Activated CD4-positive, alpha-beta memory T cell treated with anti-CD3 and anti-CD28 coated beads, Interleukin-2, amount 10 ng/mL, durations not matched to agents 7 days and 5 days (primary cell): ENCODE results near the gene NOSTRIN. TPM values are rescaled to one million over a fixed set of nuclear protein-coding genes. Genes with fewer than 3 reads are reported as not detected.

Experiments
- CTCF ChIA-PET: fragments of 350-600 bp; sonication (Branson Sonifier 250); formaldehyde crosslinking; loops from one replicate; lab custom pipeline; 2021; ENCODE audit warnings: antibody characterized with exemption, inconsistent platforms; lab: Charles Lee
- POLR2A ChIA-PET: fragments of 350-600 bp; sonication (Branson Sonifier 250); formaldehyde crosslinking; loops from one replicate; lab custom pipeline; 2021; ENCODE audit warnings: antibody characterized with exemption; lab: Charles Lee
- DNase-seq: peaks from one replicate; pipeline ENCODE4 v3.0.0-alpha.2; 2020
- H3K27ac Mint-ChIP-seq: one replicate; pipeline ENCODE4 v1.8.0; 2021; ENCODE audit warnings: mild to moderate bottlenecking, mixed read lengths
- H3K27me3 Mint-ChIP-seq: one replicate; pipeline ENCODE4 v1.8.0; 2021; ENCODE audit warnings: mixed read lengths
- H3K36me3 Mint-ChIP-seq: one replicate; pipeline ENCODE4 v1.8.0; 2021; ENCODE audit warnings: low read depth, mixed read lengths
- H3K4me1 Mint-ChIP-seq: one replicate; pipeline ENCODE4 v1.8.0; 2021; ENCODE audit warnings: mixed read lengths
- H3K4me3 Mint-ChIP-seq: one replicate; pipeline ENCODE4 v1.8.0; 2021; ENCODE audit warnings: mild to moderate bottlenecking, mixed read lengths
- H3K9me3 Mint-ChIP-seq: one replicate; pipeline ENCODE4 v1.8.0; 2021; ENCODE audit warnings: mixed read lengths
- total RNA-seq, 2 experiments: library from RNA; stranded (reverse); gene quantifications; one replicate each; pipeline ENCODE4 v1.2.3, GENCODE V29; 2021

Gene NOSTRIN
- total RNA-seq, 2 experiments from 2014 or later = not detected

- Mint-ChIP-seq H3K4me1 (no peaks in the 10 kb centered on the region), H3K27me3 (peaks cover 2% of the 10 kb centered on the region), H3K9me3 (no peaks in the 10 kb centered on the region), H3K27ac (no peak overlapping the region), H3K4me3 (no peak overlapping the region), H3K36me3 (no peaks in the 10 kb centered on the region)
- no peak for DNase-seq
- ChIA-PET POLR2A (no interaction called here), CTCF (no interaction called here)
Measured at GRCh38 chr2:168814939-168815907, 12.8 kb downstream of the NOSTRIN start.

GRCh38 chr2:168816369-168816768, 13.9 kb downstream of the NOSTRIN start:
- H3K27ac Mint-ChIP-seq = no peak overlapping the region
- no peak overlapping the region for H3K4me3 Mint-ChIP-seq
- POLR2A ChIA-PET = no interaction called here
- no peaks in the 10 kb centered on the region for H3K36me3 Mint-ChIP-seq
- peaks cover 2% of the 10 kb centered on the region for H3K27me3 Mint-ChIP-seq
- H3K4me1 Mint-ChIP-seq = no peaks in the 10 kb centered on the region
- H3K9me3 Mint-ChIP-seq = no peaks in the 10 kb centered on the region
- DNase-seq = no peak
- CTCF ChIA-PET = no interaction called here

DNA sequence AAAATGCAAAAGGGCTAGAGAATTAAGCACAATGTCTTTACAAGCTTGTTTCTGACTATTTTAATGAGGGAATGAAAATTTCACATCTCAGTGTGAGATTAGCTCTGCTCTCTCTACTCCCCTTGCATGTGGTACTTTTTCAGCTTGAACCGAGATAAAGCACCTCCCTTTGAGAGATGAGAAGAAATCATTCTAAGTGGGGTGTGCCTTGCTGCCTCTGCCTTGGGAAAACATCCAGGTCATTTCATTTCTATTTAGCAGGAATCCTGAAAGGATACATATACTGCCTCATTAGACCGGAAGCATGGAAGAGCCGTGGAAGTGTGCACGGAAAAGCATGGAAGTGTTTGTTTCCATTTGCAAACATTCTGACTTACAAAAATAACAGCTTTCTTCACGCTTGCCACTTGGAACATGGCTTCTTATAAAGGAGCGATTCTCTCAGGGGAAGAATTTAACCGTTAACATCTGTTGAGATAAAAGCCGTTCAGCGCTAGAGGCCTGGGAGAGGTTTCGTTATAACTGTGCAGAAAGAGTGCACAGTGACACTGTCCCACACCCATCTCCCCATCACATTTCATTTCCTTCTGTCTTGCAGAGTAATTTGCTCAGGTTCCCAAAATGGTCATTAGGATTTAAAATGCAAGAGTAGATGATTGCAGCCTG, 16.7 kb downstream of the NOSTRIN start:
- Mint-ChIP-seq H3K9me3 (no peaks in the 10 kb centered on the region), H3K27ac (no peak overlapping the region), H3K27me3 (peaks cover 2% of the 10 kb centered on the region), H3K4me3 (no peak overlapping the region), H3K36me3 (no peaks in the 10 kb centered on the region), H3K4me1 (no peaks in the 10 kb centered on the region)
- POLR2A ChIA-PET = no interaction called here
- no peak for DNase-seq
- CTCF ChIA-PET = no interaction called here

DNA sequence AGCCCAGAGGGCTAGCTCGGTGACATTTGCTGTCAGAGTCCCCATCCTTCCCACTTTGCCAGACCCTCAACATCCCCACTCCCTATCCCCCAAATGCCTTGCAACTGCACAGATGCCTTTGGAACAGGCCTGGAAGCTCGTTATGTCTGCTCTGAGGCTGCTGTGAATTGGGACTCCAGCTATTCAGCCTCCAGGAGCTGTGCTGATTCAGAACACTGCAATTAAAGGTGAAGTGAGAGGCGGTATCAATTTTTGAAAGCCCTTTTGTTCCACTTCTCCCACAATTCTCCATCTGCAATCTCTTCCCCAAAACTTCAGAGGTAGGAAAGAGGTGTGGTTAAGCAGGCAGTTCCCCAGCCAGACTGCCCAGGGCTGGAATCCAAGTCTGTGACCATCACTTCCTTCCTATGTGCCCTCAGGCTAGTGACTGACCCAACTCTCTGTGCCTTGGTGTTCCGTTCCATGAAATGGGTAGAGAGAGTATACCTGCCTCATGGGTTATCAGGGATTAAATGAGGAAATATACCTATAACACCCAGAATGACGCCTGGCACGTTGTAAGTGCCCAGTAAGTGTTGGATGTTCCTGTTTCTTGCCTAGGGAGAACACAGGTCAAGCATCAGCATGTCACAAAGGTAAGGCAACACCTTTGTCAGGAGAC, 17.5 kb downstream of the NOSTRIN start:
- no peak for DNase-seq
- POLR2A ChIA-PET = no interaction called here
- H3K9me3 Mint-ChIP-seq = no peaks in the 10 kb centered on the region
- CTCF ChIA-PET = no interaction called here
- no peak overlapping the region for H3K4me3 Mint-ChIP-seq
- no peak overlapping the region for H3K27ac Mint-ChIP-seq
- peaks cover 2% of the 10 kb centered on the region for H3K27me3 Mint-ChIP-seq
- no peaks in the 10 kb centered on the region for H3K4me1 Mint-ChIP-seq
- H3K36me3 Mint-ChIP-seq = no peaks in the 10 kb centered on the region

DNA sequence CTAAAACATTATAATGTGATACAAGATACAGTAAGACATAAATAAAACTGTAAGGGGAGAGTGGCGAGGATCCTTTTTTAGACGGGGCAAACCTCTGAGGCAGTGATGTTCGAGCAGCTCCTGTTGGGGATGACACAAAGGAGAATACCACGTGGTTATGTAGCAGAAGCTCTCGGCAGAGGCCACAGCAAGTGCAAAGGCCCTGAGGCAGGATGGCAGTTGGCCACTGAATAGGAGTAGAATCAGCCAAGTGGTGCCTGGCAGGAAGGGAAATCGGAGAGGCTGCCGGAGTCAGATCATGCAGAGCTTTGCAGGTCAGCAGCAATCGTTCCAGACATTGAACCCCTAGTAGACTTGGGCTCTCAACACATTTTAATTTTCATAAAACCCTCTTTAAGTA, 19.1 kb downstream of the NOSTRIN start:
- POLR2A ChIA-PET = no interaction called here
- H3K27ac Mint-ChIP-seq = no peak overlapping the region
- no peaks in the 10 kb centered on the region for H3K9me3 Mint-ChIP-seq
- no peaks in the 10 kb centered on the region for H3K4me1 Mint-ChIP-seq
- CTCF ChIA-PET = no interaction called here
- DNase-seq = no peak
- no peaks in the 10 kb centered on the region for H3K36me3 Mint-ChIP-seq
- H3K27me3 Mint-ChIP-seq = no peaks in the 10 kb centered on the region
- H3K4me3 Mint-ChIP-seq = no peak overlapping the region

DNA sequence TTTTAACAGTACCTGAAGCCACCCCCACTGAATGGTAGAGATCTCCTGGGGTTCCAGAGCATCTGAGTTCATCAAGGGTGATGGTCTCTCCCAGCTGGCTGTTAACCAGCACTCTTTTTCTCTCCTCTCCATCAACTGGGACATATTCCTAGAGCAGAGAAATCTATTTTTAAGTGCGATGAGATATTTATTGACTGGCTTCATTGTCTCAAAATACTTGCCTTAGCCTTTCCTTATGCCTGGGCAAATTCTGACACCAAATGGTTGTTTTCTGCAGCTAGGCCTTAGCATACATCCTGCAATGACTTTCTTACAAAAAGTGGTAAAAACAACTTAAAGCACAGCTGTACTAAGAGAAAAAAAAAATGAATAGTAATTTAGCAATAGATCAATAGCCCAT, 19.6 kb downstream of the NOSTRIN start:
- no peaks in the 10 kb centered on the region for H3K36me3 Mint-ChIP-seq
- no peaks in the 10 kb centered on the region for H3K27me3 Mint-ChIP-seq
- DNase-seq = no peak
- H3K4me3 Mint-ChIP-seq = no peak overlapping the region
- no peaks in the 10 kb centered on the region for H3K9me3 Mint-ChIP-seq
- H3K4me1 Mint-ChIP-seq = no peaks in the 10 kb centered on the region
- POLR2A ChIA-PET = no interaction called here
- no peak overlapping the region for H3K27ac Mint-ChIP-seq
- CTCF ChIA-PET = interaction anchor here (1.0 kb wide), 1 partner anchor 28 kb away, joined by 3 read pairs; no protein-coding TSS in a partner anchor

DNA sequence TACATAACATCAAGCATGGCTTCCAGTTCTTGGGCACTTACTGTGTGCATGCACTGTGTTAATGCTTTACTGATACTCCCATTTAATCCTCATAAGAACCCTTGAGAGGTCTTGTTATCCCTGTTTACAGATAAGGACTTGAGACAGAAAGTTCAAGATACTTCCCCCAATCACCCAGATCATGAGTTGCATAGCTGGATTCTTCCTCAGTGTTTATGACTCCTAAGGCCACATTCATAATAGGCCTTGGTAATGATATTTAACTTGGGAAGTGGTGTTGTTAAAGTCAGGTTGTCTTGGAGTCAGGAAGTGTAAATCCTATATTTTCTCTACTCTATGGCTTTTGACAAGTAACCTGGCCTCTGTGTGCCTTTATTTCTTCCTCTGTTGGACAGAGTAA, 22.7 kb downstream of the NOSTRIN start:
- no peak overlapping the region for H3K27ac Mint-ChIP-seq
- CTCF ChIA-PET = interaction anchor here (0.8 kb wide), 1 partner anchor 9 kb away, joined by 3 read pairs; no protein-coding TSS in a partner anchor
- POLR2A ChIA-PET = interaction anchor here (1.5 kb wide), 1 partner anchor 11 kb away, joined by 3 read pairs; no protein-coding TSS in a partner anchor
- peaks cover 3% of the 10 kb centered on the region for H3K27me3 Mint-ChIP-seq
- H3K4me1 Mint-ChIP-seq = no peaks in the 10 kb centered on the region
- no peak for DNase-seq
- H3K9me3 Mint-ChIP-seq = no peaks in the 10 kb centered on the region
- H3K36me3 Mint-ChIP-seq = no peaks in the 10 kb centered on the region
- H3K4me3 Mint-ChIP-seq = no peak overlapping the region

DNA sequence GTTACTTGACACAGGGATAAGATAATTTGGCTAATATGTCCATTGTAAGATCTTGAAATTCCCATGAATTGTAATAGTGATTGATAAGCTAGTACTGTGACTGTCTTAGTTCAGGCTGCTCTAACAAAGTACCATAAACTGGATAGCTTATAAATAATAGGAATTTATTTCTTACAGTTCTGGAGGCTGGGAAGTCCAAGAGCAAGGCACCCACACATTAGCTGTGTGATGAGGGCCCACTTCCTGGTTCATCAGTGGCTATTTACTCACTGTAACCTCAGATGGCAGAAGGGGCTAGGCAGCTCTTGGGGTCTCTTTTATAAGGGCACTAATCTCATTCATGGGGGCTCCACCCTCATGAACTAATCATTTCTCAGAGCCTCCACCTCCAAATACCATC, 28.5 kb downstream of the NOSTRIN start:
- DNase-seq = no peak
- no peaks in the 10 kb centered on the region for H3K4me1 Mint-ChIP-seq
- ChIA-PET POLR2A (no interaction called here), CTCF (no interaction called here)
- H3K27me3 Mint-ChIP-seq = peaks cover 3% of the 10 kb centered on the region
- H3K4me3 Mint-ChIP-seq = no peak overlapping the region
- H3K9me3 Mint-ChIP-seq = no peaks in the 10 kb centered on the region
- H3K27ac Mint-ChIP-seq = no peak overlapping the region
- H3K36me3 Mint-ChIP-seq = no peaks in the 10 kb centered on the region

GRCh38 chr2:168831662-168832061, 29.2 kb downstream of the NOSTRIN start:
- Mint-ChIP-seq H3K27me3 (peaks cover 3% of the 10 kb centered on the region), H3K27ac (no peak overlapping the region), H3K36me3 (no peaks in the 10 kb centered on the region), H3K9me3 (no peaks in the 10 kb centered on the region), H3K4me3 (no peak overlapping the region), H3K4me1 (no peaks in the 10 kb centered on the region)
- no peak for DNase-seq
- ChIA-PET POLR2A (no interaction called here), CTCF (no interaction called here)

GRCh38 chr2:168835969-168836368, 33.5 kb downstream of the NOSTRIN start:
- ChIA-PET CTCF (no interaction called here), POLR2A (interaction anchor here (0.7 kb wide), 1 partner anchor 11 kb away, joined by 3 read pairs; no protein-coding TSS in a partner anchor)
- H3K36me3 Mint-ChIP-seq = no peaks in the 10 kb centered on the region
- no peak overlapping the region for H3K27ac Mint-ChIP-seq
- H3K9me3 Mint-ChIP-seq = no peaks in the 10 kb centered on the region
- no peak overlapping the region for H3K4me3 Mint-ChIP-seq
- no peaks in the 10 kb centered on the region for H3K4me1 Mint-ChIP-seq
- H3K27me3 Mint-ChIP-seq = no peaks in the 10 kb centered on the region
- no peak for DNase-seq

DNA sequence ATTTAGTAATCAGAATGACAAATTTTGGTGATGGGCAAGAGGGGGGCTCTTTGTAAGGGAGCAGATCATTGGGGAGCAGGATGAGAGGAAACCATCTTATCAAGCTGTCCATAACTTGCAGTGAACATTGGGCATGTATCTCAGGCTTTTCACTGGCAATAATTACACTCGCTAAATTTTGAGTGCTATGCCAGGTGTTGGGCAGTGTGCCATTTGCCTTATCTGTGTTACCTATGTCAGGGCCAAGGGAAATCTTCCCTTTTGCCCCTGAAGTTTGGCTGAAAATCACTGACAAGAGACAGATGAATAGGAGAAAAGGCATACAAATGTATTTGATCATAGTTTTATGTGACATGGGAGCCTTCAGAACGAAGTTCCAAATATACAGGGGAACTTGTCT, 39.0 kb downstream of the NOSTRIN start:
- Mint-ChIP-seq H3K9me3 (no peaks in the 10 kb centered on the region), H3K27ac (no peak overlapping the region), H3K4me1 (peaks cover 9% of the 10 kb centered on the region), H3K27me3 (no peaks in the 10 kb centered on the region), H3K4me3 (no peak overlapping the region), H3K36me3 (no peaks in the 10 kb centered on the region)
- POLR2A ChIA-PET = no interaction called here
- DNase-seq = no peak
- CTCF ChIA-PET = no interaction called here

DNA sequence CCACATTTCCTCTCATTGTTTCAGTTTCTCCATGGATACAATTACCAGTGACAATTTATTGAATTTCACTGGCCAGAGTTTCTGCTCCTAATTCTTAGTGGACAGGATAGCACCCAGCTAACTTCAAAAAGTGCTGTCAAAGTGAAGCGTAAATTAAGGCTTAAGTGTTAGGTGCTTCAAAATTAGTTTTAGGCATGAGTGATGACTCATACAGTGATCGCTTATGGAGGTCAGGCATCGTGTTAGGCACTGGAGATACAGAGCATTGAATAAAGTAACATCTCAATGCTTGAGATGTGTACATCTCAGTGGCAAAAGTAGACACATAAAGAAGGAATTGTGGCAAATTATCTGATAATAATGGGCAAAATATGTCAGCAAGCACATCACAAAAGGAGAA, 40.8 kb downstream of the NOSTRIN start:
- H3K36me3 Mint-ChIP-seq = no peaks in the 10 kb centered on the region
- no peak for DNase-seq
- ChIA-PET CTCF (no interaction called here), POLR2A (interaction anchor here (1.2 kb wide), 1 partner anchor 48 kb away, joined by 3 read pairs; no protein-coding TSS in a partner anchor)
- no peaks in the 10 kb centered on the region for H3K27me3 Mint-ChIP-seq
- peaks cover 9% of the 10 kb centered on the region for H3K4me1 Mint-ChIP-seq
- no peak overlapping the region for H3K4me3 Mint-ChIP-seq
- H3K27ac Mint-ChIP-seq = no peak overlapping the region
- H3K9me3 Mint-ChIP-seq = no peaks in the 10 kb centered on the region

GRCh38 chr2:168848225-168848624, 45.8 kb downstream of the NOSTRIN start:
- ChIA-PET CTCF (no interaction called here), POLR2A (no interaction called here)
- no peak overlapping the region for H3K27ac Mint-ChIP-seq
- no peak overlapping the region for H3K4me3 Mint-ChIP-seq
- H3K27me3 Mint-ChIP-seq = no peaks in the 10 kb centered on the region
- peaks cover 2% of the 10 kb centered on the region for H3K4me1 Mint-ChIP-seq
- H3K9me3 Mint-ChIP-seq = no peaks in the 10 kb centered on the region
- no peak for DNase-seq
- peaks cover 10% of the 10 kb centered on the region for H3K36me3 Mint-ChIP-seq
